Keratinocyte (primary cell): ENCODE results near the gene NCR1. TPM values are rescaled to one million over a fixed set of nuclear protein-coding genes. Genes with fewer than 3 reads are reported as not detected.

Experiments used
- DNase-seq: peaks from one replicate; pipeline ENCODE4 v3.0.0-alpha.2; 2011; ENCODE audit warnings: low read depth, missing footprints, low spot score
- FAIRE-seq: peaks from 2 replicates; lab custom pipeline; 2011; peaks lifted over from hg19 to GRCh38; lab: Jason Lieb, UNC
- H2AFZ ChIP-seq: 2 replicates; pipeline ENCODE4 v1.6.0; 2012; ENCODE audit warnings: low read length, control low read depth, inconsistent platforms; ENCODE audit not compliant: control insufficient read depth
- H3K27ac ChIP-seq: 2 replicates; pipeline ENCODE4 v1.5.1; 2011; ENCODE audit warnings: low read length; ENCODE audit not compliant: control insufficient read depth, insufficient read depth
- H3K27me3 ChIP-seq: 3 replicates; pipeline ENCODE4 v1.6.0; 2011; ENCODE audit warnings: low read length; ENCODE audit not compliant: control insufficient read depth, insufficient read depth; ENCODE audit errors: extremely low read depth
- H3K36me3 ChIP-seq, 2 experiments: 2 replicates in 1 of 2; 3 replicates in 1 of 2; pipeline ENCODE4 v1.5.1; 2011; ENCODE audit warnings: low read length in 2 of 2, mild to moderate bottlenecking in 1 of 2; ENCODE audit not compliant: control insufficient read depth in 2 of 2, insufficient read depth in 2 of 2; ENCODE audit errors: extremely low read depth in 1 of 2
- H3K4me1 ChIP-seq: 3 replicates; pipeline ENCODE4 v1.5.1; 2011; ENCODE audit warnings: low read length; ENCODE audit not compliant: control insufficient read depth, insufficient read depth; ENCODE audit errors: extremely low read depth
- H3K4me2 ChIP-seq: 3 replicates; pipeline ENCODE4 v1.6.0; 2011; ENCODE audit warnings: low read depth, low read length; ENCODE audit not compliant: control insufficient read depth, insufficient read depth; ENCODE audit errors: extremely low read depth
- H3K4me3 ChIP-seq, 3 experiments: fragments of 200-600 bp in 1 of 3; sonication (generic) in 1 of 3; 2 replicates in 2 of 3; 3 replicates in 1 of 3; pipeline ENCODE4 v1.5.1; 2011 to 2016; ENCODE audit warnings: low read length in 3 of 3, mild to moderate bottlenecking in 3 of 3, control low read depth in 2 of 3, inconsistent platforms in 1 of 3, low read depth in 1 of 3, mixed read lengths in 1 of 3, mixed run types in 1 of 3, moderate library complexity in 1 of 3; ENCODE audit not compliant: control insufficient read depth in 2 of 3, insufficient read depth in 2 of 3; ENCODE audit errors: extremely low read depth in 1 of 3
- H3K79me2 ChIP-seq: 2 replicates; pipeline ENCODE4 v1.6.0; 2012; ENCODE audit warnings: low read length; ENCODE audit not compliant: control insufficient read depth, insufficient read depth
- H3K9ac ChIP-seq: 3 replicates; pipeline ENCODE4 v1.6.0; 2011; ENCODE audit warnings: low read length; ENCODE audit not compliant: control insufficient read depth, insufficient read depth; ENCODE audit errors: extremely low read depth
- H3K9me1 ChIP-seq: 3 replicates; pipeline ENCODE4 v1.6.0; 2011; ENCODE audit warnings: low read length; ENCODE audit not compliant: control insufficient read depth, insufficient read depth; ENCODE audit errors: extremely low read depth
- H3K9me3 ChIP-seq: 2 replicates; pipeline ENCODE4 v1.5.1; 2012; ENCODE audit warnings: low read depth, low read length; ENCODE audit not compliant: control insufficient read depth
- H4K20me1 ChIP-seq: 3 replicates; pipeline ENCODE4 v1.6.0; 2011; ENCODE audit warnings: low read length; ENCODE audit not compliant: control insufficient read depth, insufficient read depth; ENCODE audit errors: extremely low read depth
- EZH2 ChIP-seq: IDR thresholded peaks from one replicate; pipeline ENCODE4 v1.6.1; 2012; ENCODE audit warnings: inconsistent platforms, mild to moderate bottlenecking, low read length, moderate library complexity
- dilution Hi-C: fragments of 300-500 bp; cut with MboI; formaldehyde crosslinking; loops from one replicate; pipeline ENCODE4 v1.7.0; 2020; ENCODE audit warnings: low sequenced_read_pairs; ENCODE audit not compliant: extremely low pct_ligation_motif_present
- polyA plus RNA-seq, 5 experiments: library from polyadenylated mRNA; depleted of rRNA in 3 of 5; stranded (reverse) in 3 of 5; stranded (forward) in 1 of 5; unstranded in 1 of 5; fragments of >200 nt; gene quantifications; 1 replicate in 1 of 5; 2 replicates in 3 of 5; 3 replicates in 1 of 5; pipeline versions ENCODE4 v1.2.1 to v1.2.3, GENCODE V29; 2011 to 2012; ENCODE audit warnings: missing spikeins in 2 of 5, low read depth in 1 of 5, low replicate concordance in 1 of 5
- TF ChIP-seq, protein P1 (sequence below), 3 experiments: IDR thresholded peaks in 1 of 3; conservative IDR thresholded peaks in 1 of 3; optimal IDR thresholded peaks in 1 of 3; 2 replicates in 2 of 3; 3 replicates in 1 of 3; pipeline versions ENCODE3 to v1.5.1; 2011; ENCODE audit warnings: low read length in 3 of 3, mild to moderate bottlenecking in 3 of 3, moderate library complexity in 2 of 3, control low read depth in 1 of 3, inconsistent platforms in 1 of 3; ENCODE audit not compliant: insufficient read depth in 2 of 3; ENCODE audit errors: extremely low read depth in 1 of 3

NCR1 gene
- polyA plus RNA-seq, 1 donor (not counting 4 experiments of a cell fraction or from before 2014, with no cell fraction given) = not detected

- no peak overlapping the region for H3K4me3 ChIP-seq
- no peaks in the 10 kb centered on the region for H4K20me1 ChIP-seq
- H3K4me1 ChIP-seq = no peaks in the 10 kb centered on the region
- H3K36me3 ChIP-seq = no peaks in the 10 kb centered on the region
- H3K27ac ChIP-seq = no peak overlapping the region
- H2AFZ ChIP-seq = no peak overlapping the region
- no peak overlapping the region for H3K4me2 ChIP-seq
- TF ChIP-seq EZH2 = no peak
- TF ChIP-seq, protein P1, sequence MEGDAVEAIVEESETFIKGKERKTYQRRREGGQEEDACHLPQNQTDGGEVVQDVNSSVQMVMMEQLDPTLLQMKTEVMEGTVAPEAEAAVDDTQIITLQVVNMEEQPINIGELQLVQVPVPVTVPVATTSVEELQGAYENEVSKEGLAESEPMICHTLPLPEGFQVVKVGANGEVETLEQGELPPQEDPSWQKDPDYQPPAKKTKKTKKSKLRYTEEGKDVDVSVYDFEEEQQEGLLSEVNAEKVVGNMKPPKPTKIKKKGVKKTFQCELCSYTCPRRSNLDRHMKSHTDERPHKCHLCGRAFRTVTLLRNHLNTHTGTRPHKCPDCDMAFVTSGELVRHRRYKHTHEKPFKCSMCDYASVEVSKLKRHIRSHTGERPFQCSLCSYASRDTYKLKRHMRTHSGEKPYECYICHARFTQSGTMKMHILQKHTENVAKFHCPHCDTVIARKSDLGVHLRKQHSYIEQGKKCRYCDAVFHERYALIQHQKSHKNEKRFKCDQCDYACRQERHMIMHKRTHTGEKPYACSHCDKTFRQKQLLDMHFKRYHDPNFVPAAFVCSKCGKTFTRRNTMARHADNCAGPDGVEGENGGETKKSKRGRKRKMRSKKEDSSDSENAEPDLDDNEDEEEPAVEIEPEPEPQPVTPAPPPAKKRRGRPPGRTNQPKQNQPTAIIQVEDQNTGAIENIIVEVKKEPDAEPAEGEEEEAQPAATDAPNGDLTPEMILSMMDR (optimal IDR thresholded peaks at IDR 0.05 in 1 of 3, IDR thresholded peaks at IDR 0.05 in 1 of 3, conservative IDR thresholded peaks at IDR 0.05 in 1 of 3; ENCODE audit: extremely low read depth in 1 of 3, insufficient read depth in 2 of 3, low read length in 3 of 3) = no peak
- FAIRE-seq (no peak), DNase-seq (no peak)
- H3K27me3 ChIP-seq = no peaks in the 10 kb centered on the region
- no peaks in the 10 kb centered on the region for H3K9me1 ChIP-seq
- H3K9me3 ChIP-seq = peaks cover 4% of the 10 kb centered on the region
- dilution Hi-C loops = no loop called here
- no peaks in the 10 kb centered on the region for H3K79me2 ChIP-seq
- H3K9ac ChIP-seq = no peak overlapping the region
These were observed 15.1 kb downstream of the NCR1 start for GRCh38 chr19:54921082-54921481.

- Histone ChIP-seq H3K9me1 (no peaks in the 10 kb centered on the region), H3K27ac (no peak overlapping the region), H3K9ac (no peak overlapping the region), H3K79me2 (no peaks in the 10 kb centered on the region), H4K20me1 (no peaks in the 10 kb centered on the region), H3K4me1 (no peaks in the 10 kb centered on the region), H2AFZ (no peak overlapping the region), H3K9me3 (peaks cover 4% of the 10 kb centered on the region), H3K27me3 (no peaks in the 10 kb centered on the region), H3K4me3 (no peak overlapping the region), H3K4me2 (no peak overlapping the region), H3K36me3 (no peaks in the 10 kb centered on the region)
- dilution Hi-C loops = no loop called here
- DNase-seq (no peak), FAIRE-seq (no peak)
- no peak for TF ChIP-seq EZH2
- TF ChIP-seq, protein P1 (optimal IDR thresholded peaks at IDR 0.05 in 1 of 3, IDR thresholded peaks at IDR 0.05 in 1 of 3, conservative IDR thresholded peaks at IDR 0.05 in 1 of 3; ENCODE audit: extremely low read depth in 1 of 3, insufficient read depth in 2 of 3, low read length in 3 of 3) = no peak
These were observed 17.3 kb downstream of the NCR1 start for GRCh38 chr19:54923276-54923675.
